ENCODE measurements around the gene PIH1D1. TPM values are rescaled to one million over a fixed set of nuclear protein-coding genes. Genes with fewer than 3 reads are reported as not detected.

Gene PIH1D1
- total RNA-seq, 1 donor from 2014 or later, result 138 TPM

GRCh38 chr19:49413348-49413747, 38.3 kb downstream of the PIH1D1 start:
- Mint-ChIP-seq H3K36me3 (ENCODE audit: low read depth) (no peaks in the 10 kb centered on the region), H3K4me3 (ENCODE audit: low read depth) (no peak overlapping the region), H3K4me1 (ENCODE audit: low read depth) (peaks cover 37% of the 10 kb centered on the region), H3K9me3 (no peaks in the 10 kb centered on the region), H3K27me3 (ENCODE audit: low read depth) (peaks cover 10% of the 10 kb centered on the region), H3K27ac (no peak overlapping the region)
- no peak for DNase-seq (ENCODE audit: low spot score)
- intact Hi-C loops (cut with micrococcal nuclease), result no loop called here

DNA sequence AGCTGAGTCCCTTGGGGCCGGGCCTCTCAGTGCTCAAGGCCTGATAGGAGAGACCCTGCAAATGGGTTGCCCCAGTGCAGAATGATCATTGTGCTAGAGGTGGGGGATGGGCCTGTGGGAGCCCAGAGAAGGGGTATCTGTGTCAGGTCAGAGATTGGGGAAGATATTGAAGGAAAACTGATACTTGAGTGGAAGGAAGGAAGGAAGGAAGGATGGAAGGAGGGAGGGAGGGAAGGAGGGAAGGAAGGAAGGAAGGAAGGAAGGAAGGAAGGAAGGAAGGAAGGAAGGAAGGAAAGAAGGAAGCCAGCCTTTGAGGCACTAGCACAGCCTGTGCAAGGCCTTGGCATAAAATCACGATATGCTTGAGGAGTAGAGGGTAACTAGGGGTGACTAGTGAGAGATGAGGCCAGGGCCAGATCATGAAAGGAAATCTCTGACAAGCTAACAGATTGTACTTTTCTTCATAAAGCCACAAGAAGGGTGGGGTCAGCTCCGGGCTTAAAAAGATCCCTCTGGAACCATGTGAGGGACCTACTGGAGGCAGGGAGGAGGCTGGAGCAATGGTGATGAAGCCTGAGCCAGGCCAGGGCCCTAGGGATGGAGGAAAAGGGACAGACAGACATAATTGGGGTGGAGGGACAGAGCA, 39.8 kb downstream of the PIH1D1 start:
- Mint-ChIP-seq H3K36me3 (ENCODE audit: low read depth) (no peaks in the 10 kb centered on the region), H3K4me3 (ENCODE audit: low read depth) (no peak overlapping the region), H3K27ac (no peak overlapping the region), H3K9me3 (no peaks in the 10 kb centered on the region), H3K27me3 (ENCODE audit: low read depth) (peaks cover 2% of the 10 kb centered on the region), H3K4me1 (ENCODE audit: low read depth) (peaks cover 48% of the 10 kb centered on the region)
- intact Hi-C loops (cut with micrococcal nuclease), result no loop called here
- no peak for DNase-seq (ENCODE audit: low spot score)

DNA sequence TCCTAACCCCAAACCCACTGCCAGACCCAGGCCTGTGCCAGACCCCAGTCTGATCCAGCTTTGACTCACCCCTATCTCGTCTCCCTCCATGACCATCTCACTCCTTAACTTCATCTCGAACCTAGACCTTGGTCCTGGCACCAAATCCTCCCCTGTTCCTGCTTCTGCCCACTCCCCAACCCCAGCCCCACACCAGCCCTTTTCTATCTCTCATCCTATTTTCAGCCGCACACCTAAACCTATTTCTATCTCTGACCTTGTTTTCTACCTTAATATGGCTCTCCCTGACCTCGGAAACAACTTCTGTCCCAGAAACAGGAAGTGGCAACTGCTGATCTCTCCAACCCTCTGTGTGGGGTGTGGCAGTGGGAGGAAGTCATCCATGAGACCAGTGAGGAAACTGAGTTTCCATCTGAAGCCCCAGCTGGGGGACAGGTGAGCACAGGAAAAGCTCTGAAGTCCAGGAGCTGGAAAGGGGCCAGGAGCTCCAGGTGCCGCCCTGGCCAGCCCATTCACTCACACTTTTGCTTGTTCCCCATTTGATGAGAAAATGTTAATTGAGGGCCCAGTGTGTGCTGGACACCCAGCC, 42.1 kb downstream of the PIH1D1 start:
- H3K36me3 Mint-ChIP-seq (ENCODE audit: low read depth), result no peaks in the 10 kb centered on the region
- H3K27me3 Mint-ChIP-seq (ENCODE audit: low read depth), result no peaks in the 10 kb centered on the region

GRCh38 chr19:49408816-49409440, 42.7 kb downstream of the PIH1D1 start:
- no peaks in the 10 kb centered on the region for H3K9me3 Mint-ChIP-seq
- peak overlapping the region; percentile 47 for H3K4me3 Mint-ChIP-seq (ENCODE audit: low read depth)
- DNase-seq (ENCODE audit: low spot score), result no peak
- intact Hi-C loops (cut with micrococcal nuclease), result no loop called here
- no peaks in the 10 kb centered on the region for H3K36me3 Mint-ChIP-seq (ENCODE audit: low read depth)
- no peaks in the 10 kb centered on the region for H3K27me3 Mint-ChIP-seq (ENCODE audit: low read depth)
- peak overlapping the region; percentile 78 for H3K27ac Mint-ChIP-seq
- peaks cover 51% of the 10 kb centered on the region for H3K4me1 Mint-ChIP-seq (ENCODE audit: low read depth)

More for the DNA sequence above, 42.1 kb downstream of the PIH1D1 start:
- Mint-ChIP-seq H3K9me3 (no peaks in the 10 kb centered on the region), H3K4me3 (ENCODE audit: low read depth) (peak overlapping the region; percentile 47), H3K4me1 (ENCODE audit: low read depth) (peaks cover 51% of the 10 kb centered on the region), H3K27ac (peak overlapping the region; percentile 78)
- DNase-seq (ENCODE audit: low spot score), result no peak
- intact Hi-C loops (cut with micrococcal nuclease), result no loop called here

- Mint-ChIP-seq H3K4me3 (ENCODE audit: low read depth) (no peak overlapping the region), H3K27me3 (ENCODE audit: low read depth) (no peaks in the 10 kb centered on the region)
Measured at GRCh38 chr19:49407482-49408015, 44.1 kb downstream of the PIH1D1 start.

GRCh38 chr19:49407079-49407478, 44.5 kb downstream of the PIH1D1 start:
- intact Hi-C loops (cut with micrococcal nuclease), result no loop called here
- no peak overlapping the region for H3K27ac Mint-ChIP-seq
- no peak for DNase-seq (ENCODE audit: low spot score)
- H3K36me3 Mint-ChIP-seq (ENCODE audit: low read depth), result no peaks in the 10 kb centered on the region
- no peaks in the 10 kb centered on the region for H3K27me3 Mint-ChIP-seq (ENCODE audit: low read depth)
- H3K9me3 Mint-ChIP-seq, result no peaks in the 10 kb centered on the region
- H3K4me1 Mint-ChIP-seq (ENCODE audit: low read depth), result peaks cover 49% of the 10 kb centered on the region
- H3K4me3 Mint-ChIP-seq (ENCODE audit: low read depth), result no peak overlapping the region

More at GRCh38 chr19:49407482-49408015, 44.1 kb downstream of the PIH1D1 start:
- no peaks in the 10 kb centered on the region for H3K9me3 Mint-ChIP-seq
- intact Hi-C loops (cut with micrococcal nuclease), result no loop called here
- peaks cover 51% of the 10 kb centered on the region for H3K4me1 Mint-ChIP-seq (ENCODE audit: low read depth)
- no peak overlapping the region for H3K27ac Mint-ChIP-seq
- H3K36me3 Mint-ChIP-seq (ENCODE audit: low read depth), result no peaks in the 10 kb centered on the region
- DNase-seq (ENCODE audit: low spot score), result no peak

DNA sequence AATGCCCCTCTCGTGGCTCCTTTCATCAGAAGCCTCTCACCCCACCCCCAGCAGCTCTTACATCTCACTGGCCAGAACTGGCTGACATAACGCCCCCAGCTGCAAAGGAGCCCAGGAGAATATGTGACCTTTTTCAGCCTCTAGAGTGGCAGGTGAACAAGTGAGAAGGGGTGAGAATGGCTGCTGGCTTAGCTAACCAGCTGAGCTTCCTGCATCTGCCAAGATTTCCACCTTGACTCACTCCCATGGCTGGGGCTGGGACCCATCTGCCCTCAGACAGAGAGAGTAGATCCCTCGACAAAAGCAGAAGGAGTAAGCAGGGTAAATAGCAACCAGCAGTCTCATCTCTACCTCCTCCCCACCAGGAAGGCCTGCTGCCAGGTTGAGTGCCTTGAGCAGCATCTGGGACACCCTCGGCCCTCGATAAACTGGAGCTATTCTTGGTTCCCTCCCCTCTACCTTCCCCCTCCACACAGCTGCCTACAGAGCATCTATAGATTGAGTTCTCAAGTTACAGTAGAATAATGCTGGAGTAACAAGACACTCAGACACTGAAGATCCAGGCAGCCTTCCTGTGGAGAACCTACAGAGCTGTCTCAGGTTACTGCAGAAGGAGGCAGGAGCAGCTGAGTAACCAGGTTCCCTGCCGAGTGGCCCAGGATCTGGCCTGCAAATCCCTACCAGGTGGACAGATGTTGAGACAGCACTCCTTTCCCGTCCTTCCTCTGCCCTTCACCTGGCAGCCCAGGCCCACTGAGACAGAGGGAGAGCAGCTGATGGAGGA, 48.0 kb downstream of the PIH1D1 start:
- no peaks in the 10 kb centered on the region for H3K9me3 Mint-ChIP-seq
- H3K27me3 Mint-ChIP-seq (ENCODE audit: low read depth), result peaks cover 2% of the 10 kb centered on the region
- no peaks in the 10 kb centered on the region for H3K36me3 Mint-ChIP-seq (ENCODE audit: low read depth)
- no peak for DNase-seq (ENCODE audit: low spot score)
- intact Hi-C loops (cut with micrococcal nuclease), result no loop called here
- H3K27ac Mint-ChIP-seq, result no peak overlapping the region
- H3K4me1 Mint-ChIP-seq (ENCODE audit: low read depth), result peaks cover 26% of the 10 kb centered on the region
- H3K4me3 Mint-ChIP-seq (ENCODE audit: low read depth), result no peak overlapping the region

DNA sequence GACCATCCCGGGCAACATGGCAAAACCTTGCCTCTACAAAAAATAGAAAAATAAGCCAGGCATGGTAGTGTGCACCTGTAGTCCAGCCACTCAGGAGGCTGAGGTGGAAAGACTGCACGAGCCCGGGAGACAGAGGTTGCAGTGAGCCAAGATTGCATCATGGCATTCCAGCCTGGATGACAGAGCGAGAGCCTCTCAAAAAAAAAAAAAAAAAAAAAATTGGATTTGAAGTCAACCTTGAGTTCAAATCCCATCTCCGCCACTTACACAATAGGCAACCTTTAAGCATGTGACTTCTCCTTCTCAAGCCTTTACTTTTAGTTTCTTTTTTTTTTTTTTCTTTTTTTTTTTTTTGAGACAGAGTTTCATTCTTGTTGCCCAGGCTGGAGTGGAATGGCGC, 51.6 kb downstream of the PIH1D1 start:
- no peak for DNase-seq (ENCODE audit: low spot score)
- Mint-ChIP-seq H3K36me3 (ENCODE audit: low read depth) (no peaks in the 10 kb centered on the region), H3K27ac (no peak overlapping the region), H3K4me1 (ENCODE audit: low read depth) (peaks cover 19% of the 10 kb centered on the region), H3K4me3 (ENCODE audit: low read depth) (no peak overlapping the region), H3K27me3 (ENCODE audit: low read depth) (peaks cover 9% of the 10 kb centered on the region), H3K9me3 (no peaks in the 10 kb centered on the region)
- intact Hi-C loops (cut with micrococcal nuclease), result no loop called here

GRCh38 chr19:49398931-49399330, 52.7 kb downstream of the PIH1D1 start:
- no peak overlapping the region for H3K27ac Mint-ChIP-seq
- H3K4me3 Mint-ChIP-seq (ENCODE audit: low read depth), result no peak overlapping the region
- DNase-seq (ENCODE audit: low spot score), result no peak
- peaks cover 16% of the 10 kb centered on the region for H3K4me1 Mint-ChIP-seq (ENCODE audit: low read depth)
- intact Hi-C loops (cut with micrococcal nuclease), result no loop called here
- peaks cover 9% of the 10 kb centered on the region for H3K27me3 Mint-ChIP-seq (ENCODE audit: low read depth)
- H3K9me3 Mint-ChIP-seq, result no peaks in the 10 kb centered on the region
- no peaks in the 10 kb centered on the region for H3K36me3 Mint-ChIP-seq (ENCODE audit: low read depth)

DNA sequence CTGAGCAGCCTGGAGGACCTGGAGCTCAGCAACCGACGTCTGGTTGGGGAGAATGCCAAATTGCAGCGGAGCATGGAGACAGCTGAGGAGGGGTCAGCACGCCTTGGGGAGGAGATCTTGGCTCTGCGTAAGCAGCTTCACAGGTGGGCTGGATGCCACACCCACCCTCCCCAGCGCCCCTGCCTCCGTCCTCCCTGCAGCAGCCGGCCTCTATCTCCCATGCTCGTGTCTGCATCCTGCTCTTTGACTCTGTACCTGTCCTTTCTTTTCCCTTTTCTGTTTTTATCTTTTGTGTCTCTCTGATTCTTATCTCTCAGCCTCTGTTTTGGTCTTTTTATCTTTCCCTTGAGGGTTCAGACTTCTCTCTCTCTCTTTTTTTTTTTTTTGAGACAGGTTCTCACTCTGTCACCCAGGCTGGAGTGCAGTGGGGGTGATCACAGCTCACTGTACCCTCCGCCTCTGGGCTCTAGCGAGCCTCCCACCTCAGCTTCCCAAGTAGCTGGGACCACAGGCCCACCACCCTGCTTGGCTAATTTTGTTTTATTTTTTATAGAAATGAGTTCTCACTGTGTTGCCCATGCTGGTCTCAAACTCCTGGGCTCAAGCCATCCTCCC, 53.5 kb downstream of the PIH1D1 start:
- Mint-ChIP-seq H3K36me3 (ENCODE audit: low read depth) (no peaks in the 10 kb centered on the region), H3K4me1 (ENCODE audit: low read depth) (peaks cover 16% of the 10 kb centered on the region), H3K4me3 (ENCODE audit: low read depth) (no peak overlapping the region), H3K27ac (no peak overlapping the region), H3K27me3 (ENCODE audit: low read depth) (peaks cover 9% of the 10 kb centered on the region), H3K9me3 (no peaks in the 10 kb centered on the region)
- intact Hi-C loops (cut with micrococcal nuclease), result no loop called here
- DNase-seq (ENCODE audit: low spot score), result no peak

DNA sequence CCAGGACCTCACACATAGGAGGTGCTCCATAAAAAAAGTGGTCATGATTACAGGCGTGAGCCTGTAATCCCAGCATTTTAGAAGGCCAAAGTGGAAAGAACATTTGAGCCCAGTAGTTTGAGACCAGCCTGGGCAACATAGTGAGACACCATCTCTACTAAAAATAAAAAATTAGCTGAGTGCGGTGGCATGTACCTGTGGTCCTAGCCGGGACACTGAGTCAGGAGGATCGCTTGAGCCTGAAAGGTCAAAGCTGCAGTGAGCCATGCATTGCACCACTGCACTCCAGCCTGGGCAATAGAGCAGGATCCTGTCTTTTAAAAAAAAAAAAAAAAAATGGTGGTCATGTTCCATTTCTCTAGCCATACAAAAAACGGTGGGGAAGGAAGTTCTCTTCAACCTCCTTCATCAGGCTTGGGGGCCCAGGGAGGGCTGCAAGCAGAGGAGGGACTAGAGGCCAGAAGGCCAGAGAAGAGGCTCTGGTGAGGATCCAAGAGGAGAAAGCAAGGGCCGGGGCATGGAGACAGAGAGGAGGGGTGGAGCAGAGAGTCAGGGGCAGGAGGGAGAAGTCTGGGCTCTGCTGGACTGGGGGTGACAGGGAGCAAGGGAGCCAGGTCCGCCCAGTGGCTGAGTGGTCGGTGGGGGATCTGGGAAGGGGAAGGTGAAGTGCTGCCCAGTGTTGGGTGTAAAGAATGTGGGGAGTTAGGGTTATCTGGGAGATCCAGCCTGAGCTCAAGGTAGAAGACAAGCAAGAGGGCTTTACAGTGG, 54.7 kb downstream of the PIH1D1 start:
- H3K9me3 Mint-ChIP-seq, result no peaks in the 10 kb centered on the region

More for the DNA sequence above, 54.7 kb downstream of the PIH1D1 start:
- Mint-ChIP-seq H3K36me3 (ENCODE audit: low read depth) (no peaks in the 10 kb centered on the region), H3K27ac (no peak overlapping the region), H3K4me1 (ENCODE audit: low read depth) (peaks cover 18% of the 10 kb centered on the region), H3K27me3 (ENCODE audit: low read depth) (peaks cover 10% of the 10 kb centered on the region), H3K4me3 (ENCODE audit: low read depth) (no peak overlapping the region)
- intact Hi-C loops (cut with micrococcal nuclease), result loop anchor here (1.0 kb wide), 1 partner anchor 22 kb away; no protein-coding TSS in a partner anchor
- no peak for DNase-seq (ENCODE audit: low spot score)

All from activated T-helper 2 cell treated with anti-CD3 and anti-CD28 coated beads, Interferon-gamma antibody, Interleukin-2, Interleukin-4, amounts not matched to agents 10 μg/mL and 5 μg/mL and 100 μg/mL, durations not matched to agents 14 hours and 24 hours and 36 hours (primary cell).